Activated CD4-positive, alpha-beta T cell treated with anti-CD3 and anti-CD28 coated beads, Interleukin-2, amount 50 U/mL, for 4 hours (primary cell): ENCODE results near the gene TRIM52.
"Not testable (repeated sequence)": the region's sequence is repeated elsewhere in the genome, so short reads cannot be mapped to it uniquely, and the experiment has no call there.

Experiments
- DNase-seq, 2 experiments: peaks; one replicate each; pipeline ENCODE4 v3.0.0-alpha.2; 2020

Gene TRIM52

GRCh38 chr5:181260720-181261319 lies at the start of gene TRIM52:
TSS of gene TRIM52 (minus strand) at chr5:181261143. CDS start at chr5:181260813, 330 bp downstream.
- DNase-seq = peak; percentile 85 to 88

- not testable (repeated sequence) for DNase-seq
Observed at GRCh38 chr5:181287331-181287730, 26.4 kb upstream of the TRIM52 start.

GRCh38 chr5:181285962-181286705 lies 25.2 kb upstream of the TRIM52 start:
- DNase-seq = not testable (repeated sequence)

- not testable (repeated sequence) for DNase-seq
Observed at GRCh38 chr5:181283841-181284755, 23.2 kb upstream of the TRIM52 start.

GRCh38 chr5:181283347-181283746 lies 22.4 kb upstream of the TRIM52 start:
- DNase-seq = no peak

- no peak for DNase-seq
Observed at GRCh38 chr5:181282874-181283273, 21.9 kb upstream of the TRIM52 start.

GRCh38 chr5:181282415-181282814 lies 21.5 kb upstream of the TRIM52 start:
- DNase-seq = not testable (repeated sequence)

GRCh38 chr5:181281984-181282316 lies 21.0 kb upstream of the TRIM52 start:
- no peak for DNase-seq

- no peak for DNase-seq
Observed at GRCh38 chr5:181281077-181281983, 20.4 kb upstream of the TRIM52 start.

- DNase-seq = no peak
Observed at GRCh38 chr5:181280251-181280762, 19.4 kb upstream of the TRIM52 start.

- DNase-seq = not testable (repeated sequence)
Observed at GRCh38 chr5:181273433-181273744, 12.4 kb upstream of the TRIM52 start.

GRCh38 chr5:181271081-181271480 lies 10.1 kb upstream of the TRIM52 start:
- DNase-seq = no peak

- not testable (repeated sequence) for DNase-seq
Observed at GRCh38 chr5:181267907-181268306, 7.0 kb upstream of the TRIM52 start.

- not testable (repeated sequence) for DNase-seq
Observed at GRCh38 chr5:181267291-181267904, 6.5 kb upstream of the TRIM52 start.

- DNase-seq = no peak
Observed at GRCh38 chr5:181265092-181265671, 4.2 kb upstream of the TRIM52 start.

- no peak for DNase-seq
Observed at GRCh38 chr5:181263633-181264032, 2.7 kb upstream of the TRIM52 start.

GRCh38 chr5:181261320-181262049 lies 542 bp upstream of the TRIM52 start:
- DNase-seq = peak; percentile 59 to 64

GRCh38 chr5:181259974-181260719 lies 796 bp downstream of the TRIM52 start:
- no peak for DNase-seq

GRCh38 chr5:181259283-181259682 lies 1.7 kb downstream of the TRIM52 start:
- no peak for DNase-seq

GRCh38 chr5:181258576-181258975 lies 2.4 kb downstream of the TRIM52 start:
- DNase-seq = no peak
